GM12878 (cell line): ENCODE measurements around the gene TTC17. TPM values are rescaled to one million over a fixed set of nuclear protein-coding genes. Genes with fewer than 3 reads are reported as not detected.
A peak's percentile ranks its signal among the peaks of the same experiment; 100 is the strongest.

ENCODE experiments used
- ATAC-seq: fragments of 200-7000 bp; cut with Tn5 transposase; 3 replicates; pipeline ENCODE4 v1.9.1; 2020; ENCODE audit warnings: mild to moderate bottlenecking, moderate library complexity
- BruUV-seq: library from RNA; stranded (reverse); fragments of 400-500 nt; replicated peaks from 2 replicates; lab custom pipeline; 2021; lab: Mats Ljungman, UMichigan
- CTCF ChIA-PET: fragments of 300-600 bp; sonication (Branson Sonifier 250); formaldehyde crosslinking; extraction: SDS; loops from one replicate; lab custom pipeline; 2021; ENCODE audit warnings: inconsistent platforms; lab: Yijun Ruan, JAX
- POLR2A ChIA-PET: fragments of 350-600 bp; formaldehyde crosslinking; extraction: SDS; loops from one replicate; lab custom pipeline; 2021; ENCODE audit warnings: inconsistent platforms; lab: Charles Lee
- RAD21 ChIA-PET: fragments of 300-600 bp; sonication (Branson Sonifier 250); formaldehyde crosslinking; loops from one replicate; lab custom pipeline; 2023; ENCODE audit warnings: antibody characterized with exemption; ENCODE audit not compliant: unreplicated experiment; lab: Charles Lee
- SMC1A ChIA-PET: fragments of 300-600 bp; sonication (Branson Sonifier 250); formaldehyde crosslinking; loops from one replicate; lab custom pipeline; 2023; ENCODE audit not compliant: unreplicated experiment, uncharacterized antibody; lab: Charles Lee
- DNase-seq: peaks from one replicate; pipeline ENCODE4 v3.0.0-alpha.2; 2011; ENCODE audit warnings: low read depth, low spot score
- FAIRE-seq: peaks from 3 replicates; lab custom pipeline; 2011; peaks lifted over from hg19 to GRCh38; lab: Jason Lieb, UNC
- H2AFZ ChIP-seq: 2 replicates; pipeline ENCODE4 v1.6.0; 2011; ENCODE audit warnings: low read depth, low read length, control low read depth; ENCODE audit not compliant: control insufficient read depth
- H3K27ac ChIP-seq: 2 replicates; pipeline ENCODE4 v1.5.1; 2011; ENCODE audit warnings: control low read depth; ENCODE audit not compliant: control insufficient read depth, insufficient read depth
- H3K27me3 ChIP-seq, 2 experiments: replicated peaks in 1 of 2; 2 replicates each; pipeline versions ENCODE4 v1.6.0 to v1.6.1; 2011; ENCODE audit warnings: low read length in 1 of 2; ENCODE audit not compliant: control insufficient read depth in 2 of 2, insufficient read depth in 2 of 2
- H3K36me3 ChIP-seq, 2 experiments: 2 replicates each; pipeline ENCODE4 v1.5.1; 2011; ENCODE audit warnings: low read length in 1 of 2; ENCODE audit not compliant: control insufficient read depth in 2 of 2, insufficient read depth in 2 of 2
- H3K4me1 ChIP-seq: 2 replicates; pipeline ENCODE4 v1.6.1; 2011; ENCODE audit warnings: mild to moderate bottlenecking, low read length, moderate library complexity, mixed read lengths; ENCODE audit not compliant: control insufficient read depth, insufficient read depth
- H3K4me2 ChIP-seq: 2 replicates; pipeline ENCODE4 v1.6.0; 2011; ENCODE audit warnings: control low read depth; ENCODE audit not compliant: control insufficient read depth, insufficient read depth
- H3K4me3 ChIP-seq: fragments of 200-600 bp; sonication (generic); 2 replicates; pipeline ENCODE4 v1.5.1; 2016
- H3K79me2 ChIP-seq: 2 replicates; pipeline ENCODE4 v1.6.0; 2011; ENCODE audit warnings: low read length; ENCODE audit not compliant: control insufficient read depth, insufficient read depth
- H3K9ac ChIP-seq: 2 replicates; pipeline ENCODE4 v1.8.0; 2011; ENCODE audit warnings: low read length, control low read depth, mixed read lengths; ENCODE audit not compliant: control insufficient read depth, insufficient read depth
- H3K9me3 ChIP-seq: replicated peaks from 3 replicates; pipeline ENCODE4 v1.5.1; 2011; ENCODE audit warnings: mild to moderate bottlenecking, low read length; ENCODE audit not compliant: control insufficient read depth, insufficient read depth
- H4K20me1 ChIP-seq: 2 replicates; pipeline ENCODE4 v1.6.0; 2011; ENCODE audit not compliant: control insufficient read depth, insufficient read depth
- ASH2L ChIP-seq: fragments of 300-600, 200-600 bp; sonication (generic); IDR thresholded peaks from 2 replicates; pipeline ENCODE4 v1.6.1; 2017; ENCODE audit warnings: low read depth, mild to moderate bottlenecking, borderline replicate concordance
- EED ChIP-seq: sonication (generic); IDR thresholded peaks from 2 replicates; pipeline ENCODE4 v1.6.1; 2016; ENCODE audit warnings: antibody characterized with exemption, low read depth
- ESRRA ChIP-seq: IDR thresholded peaks from 2 replicates; pipeline ENCODE4 v1.6.1; 2012; ENCODE audit warnings: mild to moderate bottlenecking, low read length, improper control_type of control experiment
- ETV6 ChIP-seq, 2 experiments: fragments of 450-650 bp in 1 of 2; IDR thresholded peaks in 1 of 2; conservative IDR thresholded peaks in 1 of 2; 2 replicates each; pipeline ENCODE4 v1.6.1; 2014; ENCODE audit warnings: antibody characterized with exemption in 1 of 2, borderline replicate concordance in 1 of 2, low read depth in 1 of 2, mild to moderate bottlenecking in 1 of 2, moderate library complexity in 1 of 2
- GATAD2B ChIP-seq: fragments of 450-650 bp; conservative IDR thresholded peaks from 2 replicates; pipeline ENCODE4 v1.6.1; 2017; ENCODE audit warnings: low read depth, mild to moderate bottlenecking, moderate library complexity
- JUND ChIP-seq: IDR thresholded peaks from 2 replicates; pipeline ENCODE4 v1.6.1; 2012; ENCODE audit warnings: low read depth, mild to moderate bottlenecking, low read length, improper control_type of control experiment, moderate library complexity
- NFYA ChIP-seq: IDR thresholded peaks from 2 replicates; pipeline ENCODE4 v1.6.1; 2011; ENCODE audit warnings: low read depth, mild to moderate bottlenecking, low read length, improper control_type of control experiment, borderline replicate concordance
- NR2C1 ChIP-seq: fragments of 450-650 bp; IDR thresholded peaks from 2 replicates; pipeline ENCODE4 v1.6.1; 2017; ENCODE audit warnings: antibody characterized with exemption, mild to moderate bottlenecking, moderate library complexity
- NRF1 ChIP-seq: conservative IDR thresholded peaks from 2 replicates; pipeline ENCODE4 v1.6.1; 2011; ENCODE audit warnings: mild to moderate bottlenecking, low read depth, low read length, improper control_type of control experiment
- PAX5 ChIP-seq: IDR thresholded peaks from 2 replicates; pipeline ENCODE4 v1.6.1; 2011; ENCODE audit warnings: low read depth, low read length, borderline replicate concordance
- RB1 ChIP-seq: fragments of 450-650 bp; formaldehyde crosslinking; IDR thresholded peaks from 2 replicates; pipeline ENCODE4 v1.6.1; 2017; ENCODE audit warnings: mild to moderate bottlenecking, borderline replicate concordance
- RUNX3 ChIP-seq: IDR thresholded peaks from 2 replicates; pipeline ENCODE4 v1.6.1; 2012; ENCODE audit warnings: low read length, inconsistent platforms
- SIN3A ChIP-seq: IDR thresholded peaks from 2 replicates; pipeline ENCODE4 v1.6.1; 2012; ENCODE audit warnings: low read depth, low read length, improper control_type of control experiment
- SREBF2 ChIP-seq: IDR thresholded peaks from 2 replicates; pipeline ENCODE4 v1.6.1; 2012; ENCODE audit warnings: mild to moderate bottlenecking, low read length
- TCF12 ChIP-seq: IDR thresholded peaks from 2 replicates; pipeline ENCODE4 v1.6.1; 2011; ENCODE audit warnings: low read depth, mild to moderate bottlenecking, low read length
- WRNIP1 ChIP-seq: IDR thresholded peaks from 2 replicates; pipeline ENCODE4 v1.6.1; 2011; ENCODE audit warnings: low read depth, low read length, improper control_type of control experiment, borderline replicate concordance
- WGBS: methylation state at CpG from one replicate; pipeline ENCODE4 v1.1.6; 2016; ENCODE audit warnings: low lambda C conversion rate; ENCODE audit not compliant: insufficient replicate concordance, insufficient coverage; ENCODE audit errors: missing lambda C conversion rate; 5-methylcytosine and 5-hydroxymethylcytosine counted together
- in situ Hi-C: fragments of 300-500 bp; cut with MboI; formaldehyde crosslinking; loops from 9 replicates; pipeline ENCODE4 v1.14.3; 2018; ENCODE audit warnings: mixed read lengths
- intact Hi-C: fragments of 100-400 bp; cut with micrococcal nuclease; formaldehyde crosslinking; loops from one replicate; pipeline ENCODE4 v1.14.2; 2022; ENCODE audit not compliant: unreplicated experiment
- polyA plus RNA-seq, 11 experiments: library from polyadenylated mRNA; depleted of rRNA in 4 of 11; unstranded in 6 of 11; stranded (reverse) in 5 of 11; fragments of >200 nt; fragmentation: Nextera tagmentation in 4 of 11; fragmentation: Illumina TruSeq in 1 of 11; extraction: Ambion mirVana in 4 of 11; extraction: Trizol in 1 of 11; gene quantifications; 1 replicate in 1 of 11; 2 replicates in 10 of 11; pipeline versions ENCODE4 v1.2.1 to v1.2.3, GENCODE V29; 2011 to 2016; ENCODE audit warnings: inconsistent platforms in 2 of 11, missing spikeins in 2 of 11, low read depth in 1 of 11
- total RNA-seq, 4 experiments: library from RNA; depleted of rRNA in 3 of 4; stranded (reverse); fragments of >200 nt in 3 of 4; fragmentation: Illumina TruSeq in 1 of 4; extraction: Trizol in 1 of 4; gene quantifications; 2 replicates each; pipeline versions ENCODE4 v1.2.1 to v1.2.3, GENCODE V29; 2013 to 2021
- TF ChIP-seq, protein P1 (sequence below): IDR thresholded peaks from 2 replicates; pipeline ENCODE4 v1.6.1; 2011; ENCODE audit warnings: low read depth, mild to moderate bottlenecking, low read length, moderate library complexity, borderline replicate concordance; ENCODE audit errors: extremely low read depth

The TTC17 gene
- total and polyA plus RNA-seq, 10 of the 15 experiments (the other 5 are each of a cell fraction or from before 2014, with no cell fraction given) = 15.9 to 116 (median 41.5) TPM

DNA sequence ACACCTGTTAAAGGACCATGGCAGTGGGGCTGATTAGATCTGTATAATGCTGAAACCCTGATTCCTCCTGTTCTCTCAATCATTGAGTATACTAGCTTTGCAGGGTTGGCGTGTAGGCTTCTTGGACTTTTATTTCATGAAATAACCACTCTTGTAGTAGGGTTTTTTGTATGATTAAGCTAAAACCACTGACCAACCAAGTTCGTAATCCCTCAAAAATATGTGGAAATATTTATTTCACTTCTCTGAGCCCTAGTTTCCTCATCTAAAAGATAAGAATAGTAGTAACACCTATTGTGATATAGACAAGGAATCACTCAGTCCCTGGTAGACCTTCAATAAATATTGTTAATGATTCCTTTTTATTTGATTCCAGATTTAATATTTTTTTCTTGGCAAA, 42.8 kb upstream of the TTC17 start:
- H3K27me3 ChIP-seq = no peaks in the 10 kb centered on the region
- in situ Hi-C loops (no loop called here), intact Hi-C loops (no loop called here)
- H3K9ac ChIP-seq = no peak overlapping the region
- TF ChIP-seq NRF1 (no peak), SREBF2 (no peak), WRNIP1 (no peak), GATAD2B (no peak), SIN3A (no peak), NR2C1 (no peak), NFYA (no peak), ASH2L (no peak), EED (no peak), ESRRA (no peak), JUND (no peak), RB1 (no peak), ETV6 (conservative IDR thresholded peaks at IDR 0.05 in 1 of 2, IDR thresholded peaks at IDR 0.05 in 1 of 2; ENCODE audit: borderline replicate concordance in 1 of 2, low read depth in 1 of 2) (no peak), PAX5 (no peak), TCF12 (no peak), RUNX3 (no peak)
- TF ChIP-seq, protein P1, sequence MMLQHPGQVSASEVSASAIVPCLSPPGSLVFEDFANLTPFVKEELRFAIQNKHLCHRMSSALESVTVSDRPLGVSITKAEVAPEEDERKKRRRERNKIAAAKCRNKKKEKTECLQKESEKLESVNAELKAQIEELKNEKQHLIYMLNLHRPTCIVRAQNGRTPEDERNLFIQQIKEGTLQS = no peak
- DNase-seq = no peak
- ATAC-seq = no peak
- ChIA-PET SMC1A (interaction anchor here (0.6 to 1.3 kb wide), 3 partner anchors 24 to 103 kb away, joined by 3 read pairs; partner anchors contain the start of gene TTC17), CTCF (interaction anchor here (1.0 to 1.3 kb wide), 2 partner anchors 16 to 18 kb away, joined by 3 read pairs; no protein-coding TSS in a partner anchor), POLR2A (no interaction called here), RAD21 (no interaction called here)
- H3K79me2 ChIP-seq = peaks cover 69% of the 10 kb centered on the region
- peaks cover 3% of the 10 kb centered on the region; the same call in 1 of the 2 replicates for H4K20me1 ChIP-seq
- H3K9me3 ChIP-seq = no peaks in the 10 kb centered on the region
- no peak overlapping the region for H3K27ac ChIP-seq
- H3K4me2 ChIP-seq = peak overlapping the region; percentile 55; the same call in 1 of the 2 replicates
- peaks cover 1 to 8% of the 10 kb centered on the region in 2 experiments; a peak in 3 of 4 replicates for H3K36me3 ChIP-seq
- no TSS peak for BruUV-seq
- H3K4me3 ChIP-seq = peak overlapping the region; percentile 11; the same call in 1 of the 2 replicates
- peaks cover 8% of the 10 kb centered on the region for H3K4me1 ChIP-seq
- no peak for FAIRE-seq
- WGBS = 70% methylated on average over 2 of the region's 2 CpGs
- no peak overlapping the region for H2AFZ ChIP-seq
